ENCODE data around the gene ACOXL.

Gene ACOXL

DNA sequence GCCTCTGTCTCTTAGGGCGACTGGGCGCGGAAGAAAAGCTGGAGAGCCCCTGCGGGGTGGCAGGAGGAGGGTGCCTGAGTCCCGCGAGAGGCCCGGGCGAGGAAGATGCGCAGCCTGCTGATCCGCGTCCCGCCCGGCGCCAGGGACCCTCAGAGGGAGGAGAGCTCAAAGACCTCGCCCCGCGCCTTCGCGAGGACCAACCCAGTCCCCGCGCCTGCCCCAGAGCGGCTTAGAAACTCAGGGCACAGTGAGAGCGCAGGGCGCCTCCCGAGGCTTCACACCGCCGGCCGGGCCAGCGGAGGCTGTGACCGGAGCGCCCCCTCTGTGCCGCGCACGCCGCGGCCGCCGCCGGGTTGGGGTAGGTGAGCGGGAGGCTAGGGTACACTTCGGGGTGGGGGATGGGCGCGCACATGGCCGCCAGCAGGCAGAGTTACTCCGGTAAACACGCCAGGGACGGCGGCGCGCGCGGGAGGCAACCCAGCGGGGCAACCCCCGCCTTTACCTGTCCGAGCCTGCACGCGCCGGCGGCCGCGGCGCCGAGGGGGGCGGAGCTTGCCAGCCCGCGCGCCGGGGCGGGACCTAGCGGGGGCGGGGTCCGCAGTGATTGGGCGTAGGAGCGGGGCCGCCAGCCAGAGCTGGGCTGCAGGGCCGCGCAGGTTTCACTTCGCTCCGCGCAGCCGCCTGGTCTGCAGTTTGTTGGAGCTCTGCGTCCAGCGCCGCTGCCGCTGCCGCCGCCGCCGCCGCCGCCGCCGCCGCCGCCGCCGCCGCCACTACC lies 388.1 kb downstream of the ACOXL start, which contains the start of gene BCL2L11:
Gene BCL2L11, plus strand, starts transcription at position 662 of the 775 bp plus-strand sequence. CDS start 2,832 bp downstream, outside the sequence.
- DNase-seq (ENCODE audit: insufficient read length, low spot score) (peak; percentile 58), FAIRE-seq (no peak)
- TF ChIP-seq, protein P1, sequence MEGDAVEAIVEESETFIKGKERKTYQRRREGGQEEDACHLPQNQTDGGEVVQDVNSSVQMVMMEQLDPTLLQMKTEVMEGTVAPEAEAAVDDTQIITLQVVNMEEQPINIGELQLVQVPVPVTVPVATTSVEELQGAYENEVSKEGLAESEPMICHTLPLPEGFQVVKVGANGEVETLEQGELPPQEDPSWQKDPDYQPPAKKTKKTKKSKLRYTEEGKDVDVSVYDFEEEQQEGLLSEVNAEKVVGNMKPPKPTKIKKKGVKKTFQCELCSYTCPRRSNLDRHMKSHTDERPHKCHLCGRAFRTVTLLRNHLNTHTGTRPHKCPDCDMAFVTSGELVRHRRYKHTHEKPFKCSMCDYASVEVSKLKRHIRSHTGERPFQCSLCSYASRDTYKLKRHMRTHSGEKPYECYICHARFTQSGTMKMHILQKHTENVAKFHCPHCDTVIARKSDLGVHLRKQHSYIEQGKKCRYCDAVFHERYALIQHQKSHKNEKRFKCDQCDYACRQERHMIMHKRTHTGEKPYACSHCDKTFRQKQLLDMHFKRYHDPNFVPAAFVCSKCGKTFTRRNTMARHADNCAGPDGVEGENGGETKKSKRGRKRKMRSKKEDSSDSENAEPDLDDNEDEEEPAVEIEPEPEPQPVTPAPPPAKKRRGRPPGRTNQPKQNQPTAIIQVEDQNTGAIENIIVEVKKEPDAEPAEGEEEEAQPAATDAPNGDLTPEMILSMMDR (IDR thresholded peaks at IDR 0.05; ENCODE audit: insufficient read depth, missing control alignments), result peak; percentile 14

DNA sequence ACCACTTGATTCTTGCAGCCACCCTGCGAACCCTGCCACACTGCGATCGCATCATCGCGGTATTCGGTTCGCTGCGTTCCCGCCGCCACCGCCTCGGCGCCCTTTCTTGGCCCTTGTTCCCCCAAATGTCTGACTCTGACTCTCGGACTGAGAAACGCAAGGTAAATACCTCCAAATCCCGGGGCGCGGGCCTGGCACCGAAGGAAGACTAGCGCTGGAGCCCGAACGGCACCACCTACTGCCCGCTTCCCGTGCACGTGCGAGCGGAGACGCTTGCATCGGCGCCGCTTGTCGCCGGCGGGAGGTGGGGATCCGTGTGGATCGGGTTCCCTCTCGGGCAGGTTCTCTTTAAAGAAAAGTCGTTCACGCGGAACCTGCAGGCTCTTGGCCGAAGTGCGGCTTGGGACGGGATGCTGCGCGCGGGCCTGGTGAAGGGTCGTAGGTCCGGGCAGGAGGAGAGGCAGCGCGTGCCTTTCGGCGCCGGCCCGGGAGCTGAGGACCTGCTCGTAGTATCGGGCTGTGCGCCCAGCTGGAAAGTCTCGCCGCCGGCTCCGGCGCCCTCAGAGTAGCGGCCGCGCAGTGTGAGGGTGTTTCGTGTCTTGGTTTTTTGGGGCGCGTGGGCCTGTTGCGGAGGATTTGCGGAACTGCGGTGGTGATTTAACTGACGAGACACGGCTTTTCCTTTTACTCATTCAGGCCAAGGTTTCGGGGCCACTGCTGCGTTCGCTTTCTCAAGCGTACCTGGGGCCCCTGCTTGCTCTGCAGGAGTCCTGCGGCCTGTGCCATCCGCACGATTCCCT lies 388.9 kb downstream of the ACOXL start:
- TF ChIP-seq, protein P1 (IDR thresholded peaks at IDR 0.05; ENCODE audit: insufficient read depth, missing control alignments), result no peak
- FAIRE-seq (no peak), DNase-seq (ENCODE audit: insufficient read length, low spot score) (no peak)

DNA sequence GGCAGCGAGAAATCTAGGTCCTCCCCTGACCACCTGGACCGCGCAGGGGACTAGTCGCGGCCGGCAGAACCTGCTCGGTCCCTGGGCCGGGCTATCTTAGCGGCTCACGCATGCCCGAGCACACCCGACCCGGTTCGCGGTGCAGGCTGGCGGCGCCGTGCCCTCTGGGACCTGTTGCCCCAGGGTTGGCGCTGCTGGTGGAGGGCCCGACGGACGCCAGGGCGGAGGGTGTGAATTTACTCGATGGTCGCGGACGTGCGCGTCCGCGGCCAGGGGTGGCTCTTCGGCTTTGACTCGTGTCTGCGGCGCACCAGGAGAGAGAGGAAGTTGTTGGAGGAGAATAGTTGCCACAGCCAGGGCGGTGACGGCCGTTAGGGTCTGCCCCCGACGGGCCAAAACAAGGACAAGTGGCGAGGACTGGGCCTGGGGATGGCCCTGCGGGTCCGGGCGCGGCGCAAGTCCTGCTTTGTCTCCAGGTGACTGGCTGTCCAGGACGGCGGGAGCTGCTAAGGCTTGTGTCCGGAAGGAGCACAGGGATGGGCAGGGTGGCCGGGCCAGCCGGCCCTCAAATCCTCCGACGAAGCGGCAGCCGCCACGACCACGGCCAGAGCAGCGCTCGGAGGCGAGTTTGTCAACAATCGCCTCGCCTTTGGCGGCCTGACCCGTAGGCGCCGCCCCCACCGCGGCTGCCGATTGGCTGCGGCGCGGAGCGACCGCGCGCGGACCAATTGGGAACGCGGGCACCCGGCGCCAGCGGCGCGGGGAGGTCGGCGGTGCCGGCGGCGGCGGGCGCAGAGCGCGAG lies 389.7 kb downstream of the ACOXL start:
- DNase-seq (ENCODE audit: insufficient read length, low spot score) (peak; percentile 60), FAIRE-seq (no peak)
- TF ChIP-seq, protein P1 (IDR thresholded peaks at IDR 0.05; ENCODE audit: insufficient read depth, missing control alignments), result no peak

DNA sequence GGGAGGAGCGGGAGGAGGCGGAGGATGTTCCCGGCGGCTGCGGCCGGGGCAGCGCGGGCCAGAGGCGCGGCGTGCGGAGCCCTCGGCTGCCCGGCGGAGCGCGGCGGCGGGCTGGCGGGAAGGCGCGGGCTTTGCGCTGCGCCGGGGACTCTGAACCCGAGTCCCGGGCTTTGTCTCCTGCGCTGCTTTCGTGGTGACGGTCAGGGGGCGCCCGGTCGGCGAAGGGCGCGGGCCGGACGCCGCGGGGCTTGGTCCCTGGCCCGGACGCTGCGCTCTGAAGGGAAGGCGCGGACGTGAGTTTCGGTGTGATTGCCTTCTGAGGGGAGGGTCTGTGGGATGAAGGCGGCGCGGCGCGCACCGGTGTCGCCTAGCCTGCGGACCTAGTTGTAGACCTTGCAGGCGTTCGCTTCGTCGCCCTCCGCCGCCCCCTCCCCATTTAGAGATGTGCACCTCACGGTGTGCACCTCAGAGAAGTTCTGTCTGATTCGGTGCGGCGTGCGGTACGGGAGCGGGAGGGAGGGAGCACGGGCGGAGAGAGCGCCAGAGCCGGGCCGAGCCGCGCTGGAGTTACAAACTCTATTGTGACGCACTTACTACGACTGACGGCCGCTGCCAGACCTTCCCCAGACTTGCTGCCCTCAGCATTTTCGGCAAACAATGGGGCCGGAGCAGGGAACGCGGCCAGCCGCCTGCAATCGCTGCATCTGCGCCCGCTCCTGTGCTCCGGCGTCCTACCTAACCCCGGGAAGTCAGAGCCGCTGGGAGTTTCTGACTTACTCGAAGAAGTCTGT lies 390.5 kb downstream of the ACOXL start:
- TF ChIP-seq, protein P1 (IDR thresholded peaks at IDR 0.05; ENCODE audit: insufficient read depth, missing control alignments), result no peak
- FAIRE-seq, result no peak
- DNase-seq (ENCODE audit: insufficient read length, low spot score), result no peak

DNA sequence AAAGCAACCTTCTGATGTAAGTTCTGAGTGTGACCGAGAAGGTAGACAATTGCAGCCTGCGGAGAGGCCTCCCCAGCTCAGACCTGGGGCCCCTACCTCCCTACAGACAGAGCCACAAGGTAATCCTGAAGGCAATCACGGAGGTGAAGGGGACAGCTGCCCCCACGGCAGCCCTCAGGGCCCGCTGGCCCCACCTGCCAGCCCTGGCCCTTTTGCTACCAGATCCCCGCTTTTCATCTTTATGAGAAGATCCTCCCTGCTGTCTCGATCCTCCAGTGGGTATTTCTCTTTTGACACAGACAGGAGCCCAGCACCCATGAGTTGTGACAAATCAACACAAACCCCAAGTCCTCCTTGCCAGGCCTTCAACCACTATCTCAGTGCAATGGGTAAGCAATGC lies 391.4 kb downstream of the ACOXL start:
- no peak for FAIRE-seq

DNA sequence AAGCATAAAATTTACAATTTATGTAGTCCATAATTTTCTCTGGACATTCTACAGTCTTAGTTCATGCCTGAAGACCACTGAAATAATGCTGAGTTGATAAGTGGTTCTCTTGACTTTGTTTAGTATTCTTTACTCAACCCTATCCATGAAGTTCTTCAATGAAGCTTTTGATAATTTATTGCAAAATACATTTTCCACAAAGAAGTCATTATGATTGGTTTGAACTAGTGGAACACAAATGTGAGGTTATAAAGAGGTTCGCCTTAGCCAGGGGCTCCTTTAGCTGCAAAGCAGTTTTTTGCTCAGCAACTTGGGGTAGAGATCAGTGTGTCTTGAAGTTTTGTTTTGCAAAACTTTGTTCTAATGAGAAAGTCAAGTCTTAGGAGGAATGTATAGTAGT lies 394.2 kb downstream of the ACOXL start:
- no peak for DNase-seq (ENCODE audit: insufficient read length, low spot score)
- TF ChIP-seq, protein P1 (IDR thresholded peaks at IDR 0.05; ENCODE audit: insufficient read depth, missing control alignments), result no peak
- FAIRE-seq, result no peak

More for the DNA sequence above, 391.4 kb downstream of the ACOXL start:
- DNase-seq (ENCODE audit: insufficient read length, low spot score), result no peak
- TF ChIP-seq, protein P1 (IDR thresholded peaks at IDR 0.05; ENCODE audit: insufficient read depth, missing control alignments), result no peak
